Measurements from ENCODE around the gene RAPGEF6. TPM values are rescaled to one million over a fixed set of nuclear protein-coding genes. Genes with fewer than 3 reads are reported as not detected.

RAPGEF6 gene
- total RNA-seq, 1 donor, result 15.6 TPM

DNA sequence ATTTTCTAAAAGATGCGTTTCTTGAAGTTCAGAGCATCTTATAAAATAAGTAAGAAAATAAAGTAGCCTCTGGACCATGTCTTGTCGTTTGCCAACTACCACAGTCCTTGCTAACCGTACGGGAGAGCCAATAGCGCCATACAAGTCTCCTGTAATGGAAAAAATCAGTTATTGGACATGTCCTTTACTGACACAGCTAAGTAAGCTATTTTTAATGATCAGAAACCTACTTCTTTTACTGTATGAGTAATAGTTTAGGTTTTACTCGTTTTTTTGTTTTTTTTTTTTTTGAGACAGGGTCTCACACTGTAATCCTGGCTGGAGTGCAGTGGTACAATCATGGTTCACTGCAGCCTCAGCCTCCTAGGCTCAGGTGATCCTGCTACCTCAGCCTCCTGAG lies 37.7 kb upstream of the RAPGEF6 start:
- TF ChIP-seq, protein P1, sequence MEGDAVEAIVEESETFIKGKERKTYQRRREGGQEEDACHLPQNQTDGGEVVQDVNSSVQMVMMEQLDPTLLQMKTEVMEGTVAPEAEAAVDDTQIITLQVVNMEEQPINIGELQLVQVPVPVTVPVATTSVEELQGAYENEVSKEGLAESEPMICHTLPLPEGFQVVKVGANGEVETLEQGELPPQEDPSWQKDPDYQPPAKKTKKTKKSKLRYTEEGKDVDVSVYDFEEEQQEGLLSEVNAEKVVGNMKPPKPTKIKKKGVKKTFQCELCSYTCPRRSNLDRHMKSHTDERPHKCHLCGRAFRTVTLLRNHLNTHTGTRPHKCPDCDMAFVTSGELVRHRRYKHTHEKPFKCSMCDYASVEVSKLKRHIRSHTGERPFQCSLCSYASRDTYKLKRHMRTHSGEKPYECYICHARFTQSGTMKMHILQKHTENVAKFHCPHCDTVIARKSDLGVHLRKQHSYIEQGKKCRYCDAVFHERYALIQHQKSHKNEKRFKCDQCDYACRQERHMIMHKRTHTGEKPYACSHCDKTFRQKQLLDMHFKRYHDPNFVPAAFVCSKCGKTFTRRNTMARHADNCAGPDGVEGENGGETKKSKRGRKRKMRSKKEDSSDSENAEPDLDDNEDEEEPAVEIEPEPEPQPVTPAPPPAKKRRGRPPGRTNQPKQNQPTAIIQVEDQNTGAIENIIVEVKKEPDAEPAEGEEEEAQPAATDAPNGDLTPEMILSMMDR (IDR thresholded peaks at IDR 0.05; ENCODE audit: extremely low read depth, low read depth, low read length), result no peak
- Histone ChIP-seq H3K4me3 (ENCODE audit: insufficient read depth, low read length) (no peak overlapping the region), H3K36me3 (ENCODE audit: insufficient read depth, low read length) (peaks cover 55% of the 10 kb centered on the region), H4K20me1 (ENCODE audit: insufficient read depth, low read length) (no peaks in the 10 kb centered on the region), H3K4me2 (ENCODE audit: insufficient read depth, low read length) (peak overlapping the region; percentile 69), H3K79me2 (ENCODE audit: insufficient read depth, low read length) (peaks cover 41% of the 10 kb centered on the region), H2AFZ (ENCODE audit: low read length) (no peak overlapping the region), H3K4me1 (ENCODE audit: insufficient read depth, low read length) (peaks cover 27% of the 10 kb centered on the region), H3K9me3 (ENCODE audit: low read depth, low read length) (no peaks in the 10 kb centered on the region), H3K27me3 (ENCODE audit: insufficient read depth, low read length) (no peaks in the 10 kb centered on the region), H3K27ac (ENCODE audit: low read depth, low read length) (peak overlapping the region; percentile 76)
- no peak for DNase-seq (ENCODE audit: insufficient read length, low spot score, missing footprints)

DNA sequence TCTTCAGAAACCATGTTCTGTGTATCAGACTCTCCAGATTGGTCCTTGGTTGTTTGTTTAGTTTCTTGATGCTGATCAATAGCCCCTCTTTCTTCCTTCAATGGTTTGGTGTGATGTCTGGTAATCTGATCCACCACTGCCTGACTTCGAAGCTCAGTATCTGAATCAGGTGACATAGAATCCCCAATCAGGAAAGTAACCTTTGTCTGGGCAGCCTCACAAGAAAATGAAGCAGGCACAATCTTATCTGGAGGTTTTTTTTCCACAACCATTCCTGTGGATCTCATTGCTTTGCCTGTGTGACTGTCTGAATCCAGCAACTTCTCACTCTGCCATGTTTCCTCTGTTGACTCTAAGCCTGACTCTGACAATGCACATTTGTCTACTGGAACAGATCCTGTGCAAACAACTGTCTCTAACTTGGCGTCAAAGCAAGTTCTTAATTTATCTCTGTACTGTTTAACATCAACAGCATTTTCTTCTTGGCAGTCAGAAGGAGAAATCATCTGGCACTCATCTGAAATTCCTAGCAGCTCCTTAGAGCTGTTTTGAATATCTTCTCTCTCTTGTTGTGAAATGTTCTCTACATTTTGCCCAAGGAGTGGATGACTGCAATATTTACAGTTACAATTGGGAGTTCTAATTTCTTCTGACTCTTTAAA lies 37.1 kb upstream of the RAPGEF6 start:
- peaks cover 45% of the 10 kb centered on the region for H3K79me2 ChIP-seq (ENCODE audit: insufficient read depth, low read length)
- H3K4me3 ChIP-seq (ENCODE audit: insufficient read depth, low read length), result peak overlapping the region; percentile 2
- no peaks in the 10 kb centered on the region for H3K27me3 ChIP-seq (ENCODE audit: insufficient read depth, low read length)
- peaks cover 27% of the 10 kb centered on the region for H3K4me1 ChIP-seq (ENCODE audit: insufficient read depth, low read length)
- peaks cover 48% of the 10 kb centered on the region for H3K36me3 ChIP-seq (ENCODE audit: insufficient read depth, low read length)
- peak overlapping the region; percentile 76 for H3K27ac ChIP-seq (ENCODE audit: low read depth, low read length)
- H4K20me1 ChIP-seq (ENCODE audit: insufficient read depth, low read length), result no peaks in the 10 kb centered on the region
- H2AFZ ChIP-seq (ENCODE audit: low read length), result no peak overlapping the region
- H3K4me2 ChIP-seq (ENCODE audit: insufficient read depth, low read length), result peak overlapping the region; percentile 69
- TF ChIP-seq, protein P1 (IDR thresholded peaks at IDR 0.05; ENCODE audit: extremely low read depth, low read depth, low read length), result no peak
- no peaks in the 10 kb centered on the region for H3K9me3 ChIP-seq (ENCODE audit: low read depth, low read length)
- peak; percentile 15 for DNase-seq (ENCODE audit: insufficient read length, low spot score, missing footprints)

DNA sequence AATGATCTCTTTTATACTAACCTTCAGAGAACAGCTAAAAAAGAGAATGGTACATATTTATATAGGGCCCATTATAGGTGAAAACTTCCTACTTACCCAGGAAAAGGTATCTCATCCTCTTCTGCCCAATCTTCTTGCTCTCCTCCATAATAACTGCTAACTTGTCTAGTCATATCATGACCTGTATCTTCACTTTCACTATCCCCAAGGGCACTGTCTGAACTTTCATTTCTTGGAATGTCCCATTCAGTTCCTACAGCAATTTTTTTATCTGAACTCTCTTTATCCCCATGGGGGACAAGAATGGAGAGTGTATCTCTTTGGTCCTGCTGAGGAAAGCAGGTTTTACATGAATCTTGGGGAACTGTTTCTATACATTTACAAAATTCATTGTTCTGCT lies 36.4 kb upstream of the RAPGEF6 start:
- Histone ChIP-seq H3K36me3 (ENCODE audit: insufficient read depth, low read length) (peaks cover 41% of the 10 kb centered on the region), H3K4me1 (ENCODE audit: insufficient read depth, low read length) (peaks cover 27% of the 10 kb centered on the region), H3K4me3 (ENCODE audit: insufficient read depth, low read length) (no peak overlapping the region), H3K27me3 (ENCODE audit: insufficient read depth, low read length) (no peaks in the 10 kb centered on the region), H2AFZ (ENCODE audit: low read length) (no peak overlapping the region), H3K9me3 (ENCODE audit: low read depth, low read length) (no peaks in the 10 kb centered on the region), H3K4me2 (ENCODE audit: insufficient read depth, low read length) (peak overlapping the region; percentile 69), H3K27ac (ENCODE audit: low read depth, low read length) (peak overlapping the region; percentile 76), H4K20me1 (ENCODE audit: insufficient read depth, low read length) (no peaks in the 10 kb centered on the region), H3K79me2 (ENCODE audit: insufficient read depth, low read length) (peaks cover 44% of the 10 kb centered on the region)
- TF ChIP-seq, protein P1 (IDR thresholded peaks at IDR 0.05; ENCODE audit: extremely low read depth, low read depth, low read length), result no peak
- no peak for DNase-seq (ENCODE audit: insufficient read length, low spot score, missing footprints)

DNA sequence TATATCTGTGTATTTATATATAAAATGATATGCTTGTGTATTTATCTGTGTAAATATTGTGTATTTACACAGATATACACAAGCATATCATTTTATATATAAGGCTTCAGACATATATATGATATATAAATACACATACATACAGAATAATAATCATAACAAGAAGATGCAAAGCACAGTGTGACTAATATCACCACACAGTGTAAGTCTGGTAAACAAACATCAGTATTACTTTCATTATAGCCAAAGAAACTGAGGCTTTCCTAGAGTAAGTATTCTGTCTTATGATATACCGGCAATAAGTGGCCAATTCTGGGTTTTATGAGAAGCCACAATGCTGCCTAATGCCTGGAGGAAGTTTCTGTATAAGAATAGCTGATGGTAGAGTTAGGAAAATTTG lies 29.9 kb upstream of the RAPGEF6 start:
- Histone ChIP-seq H3K4me2 (ENCODE audit: insufficient read depth, low read length) (no peak overlapping the region), H4K20me1 (ENCODE audit: insufficient read depth, low read length) (no peaks in the 10 kb centered on the region), H3K27me3 (ENCODE audit: insufficient read depth, low read length) (no peaks in the 10 kb centered on the region), H3K79me2 (ENCODE audit: insufficient read depth, low read length) (peaks cover 55% of the 10 kb centered on the region), H3K4me3 (ENCODE audit: insufficient read depth, low read length) (no peak overlapping the region), H3K4me1 (ENCODE audit: insufficient read depth, low read length) (no peaks in the 10 kb centered on the region), H2AFZ (ENCODE audit: low read length) (no peak overlapping the region), H3K9me3 (ENCODE audit: low read depth, low read length) (no peaks in the 10 kb centered on the region), H3K27ac (ENCODE audit: low read depth, low read length) (no peak overlapping the region), H3K36me3 (ENCODE audit: insufficient read depth, low read length) (peaks cover 47% of the 10 kb centered on the region)
- no peak for DNase-seq (ENCODE audit: insufficient read length, low spot score, missing footprints)
- TF ChIP-seq, protein P1 (IDR thresholded peaks at IDR 0.05; ENCODE audit: extremely low read depth, low read depth, low read length), result no peak

Data from osteoblast (primary cell).